Muscle layer of duodenum (tissue), 2 donors: ENCODE measurements around the gene ST8SIA1.
"Not testable (repeated sequence)": the region's sequence is repeated elsewhere in the genome, so short reads cannot be mapped to it uniquely, and the experiment has no call there.

Experiments
- H3K27ac ChIP-seq: one replicate; pipeline ENCODE4 v1.7.0; 2013; ENCODE audit warnings: mild to moderate bottlenecking, low read length
- H3K27me3 ChIP-seq: one replicate; pipeline ENCODE4 v1.7.0; 2013; ENCODE audit warnings: low read depth, mild to moderate bottlenecking, control low read depth, low read length
- H3K36me3 ChIP-seq, 2 donors: one replicate each; pipeline ENCODE4 v1.7.0; 2013; ENCODE audit warnings: low read length in 2 of 2, control low read depth in 1 of 2, mild to moderate bottlenecking in 1 of 2; ENCODE audit not compliant: insufficient read depth in 2 of 2, control insufficient read depth in 1 of 2
- H3K4me1 ChIP-seq, 2 donors: one replicate each; pipeline ENCODE4 v1.7.0; 2013; ENCODE audit warnings: low read length in 2 of 2, mild to moderate bottlenecking in 2 of 2, control low read depth in 1 of 2, moderate library complexity in 1 of 2; ENCODE audit not compliant: insufficient read depth in 2 of 2, control insufficient read depth in 1 of 2
- H3K4me3 ChIP-seq, 2 donors: one replicate each; pipeline ENCODE4 v1.7.0; 2013; ENCODE audit warnings: low read length in 2 of 2, low read depth in 1 of 2, mild to moderate bottlenecking in 1 of 2
- H3K9me3 ChIP-seq, 2 donors: one replicate each; pipeline ENCODE4 v1.7.0; 2013; ENCODE audit warnings: low read length in 2 of 2, control low read depth in 1 of 2, mild to moderate bottlenecking in 1 of 2; ENCODE audit not compliant: control insufficient read depth in 1 of 2
- donor health status: healthy.

ST8SIA1 gene

DNA sequence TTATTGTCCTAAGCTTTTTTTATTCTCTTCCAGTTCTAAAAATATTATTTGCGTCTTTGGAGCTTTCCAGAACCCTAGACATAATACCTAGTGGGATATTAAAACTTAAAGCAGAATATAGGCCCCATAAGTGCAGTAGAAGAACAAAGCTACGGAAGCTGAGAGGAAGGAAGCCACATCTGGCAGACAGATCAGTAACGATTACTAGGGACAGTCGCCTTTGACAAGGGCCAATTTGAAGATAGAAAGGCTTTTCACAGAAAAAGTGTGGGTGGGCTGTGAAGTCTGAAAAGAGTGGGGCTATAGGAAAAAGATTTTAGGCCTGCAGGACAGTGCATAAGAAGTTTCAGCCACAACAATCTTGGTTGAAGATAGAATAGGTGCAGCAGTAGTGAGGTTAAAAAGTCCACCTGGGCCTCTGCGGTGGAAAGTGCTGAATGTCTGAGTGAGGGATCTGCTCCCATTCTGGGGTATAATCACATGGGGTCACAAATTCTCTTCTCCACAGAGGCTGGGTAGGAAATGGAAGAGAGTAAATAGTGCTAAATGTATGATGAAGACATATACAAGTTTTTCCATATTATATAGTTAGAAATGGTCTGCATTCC is 174.0 kb downstream of the ST8SIA1 start:
- Histone ChIP-seq H3K4me3 (no peak overlapping the region), H3K4me1 (no peaks in the 10 kb centered on the region), H3K9me3 (peaks cover 0 to 4% of the 10 kb centered on the region in 2 donors), H3K27ac (no peak overlapping the region), H3K36me3 (no peaks in the 10 kb centered on the region), H3K27me3 (no peaks in the 10 kb centered on the region)

DNA sequence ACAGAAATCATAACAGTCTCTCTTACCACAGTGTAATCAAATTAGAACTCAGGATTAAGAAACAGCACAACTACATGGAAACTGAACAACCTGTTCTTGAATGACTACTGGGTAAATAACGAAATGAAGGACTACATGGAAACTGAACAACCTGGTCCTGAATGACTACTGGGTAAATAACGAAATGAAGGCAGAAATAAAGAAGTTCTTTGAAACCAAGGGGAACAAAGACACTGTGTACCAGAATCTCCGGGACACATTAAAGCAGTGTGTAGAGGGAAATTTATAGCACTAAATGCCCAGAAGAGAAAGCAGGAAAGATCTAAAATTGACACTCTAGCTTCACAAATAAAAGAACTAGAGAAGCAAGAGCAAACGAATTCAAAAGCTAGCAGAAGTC is 185.2 kb downstream of the ST8SIA1 start:
- not testable (repeated sequence) for H3K4me1 ChIP-seq, H3K27me3 ChIP-seq, H3K36me3 ChIP-seq, H3K9me3 ChIP-seq, H3K27ac ChIP-seq, H3K4me3 ChIP-seq

DNA sequence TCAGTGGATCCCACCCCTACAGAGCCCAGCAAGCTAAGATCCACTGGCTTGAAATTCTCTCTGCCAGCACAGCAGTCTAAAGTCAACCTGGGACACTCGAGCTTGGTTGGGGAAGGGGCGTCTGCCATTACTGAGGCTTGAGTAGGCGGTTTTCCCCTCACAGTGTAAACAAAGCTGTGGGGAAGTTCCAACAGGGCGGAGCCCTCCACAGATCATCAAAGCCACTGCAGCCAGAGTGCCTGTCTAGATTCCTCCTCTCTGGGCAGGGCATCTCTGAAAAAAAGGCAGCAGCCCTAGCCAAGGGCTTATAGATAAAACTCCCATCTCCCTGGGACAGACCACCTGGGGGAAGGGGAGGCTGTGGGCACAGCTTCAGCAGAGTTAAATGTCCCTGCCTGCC is 187.8 kb downstream of the ST8SIA1 start:
- H3K27me3 ChIP-seq, H3K36me3 ChIP-seq, H3K9me3 ChIP-seq, H3K4me3 ChIP-seq, H3K27ac ChIP-seq, H3K4me1 ChIP-seq: not testable (repeated sequence)
